GM23338 (cell line): ENCODE results near the gene TBC1D2B. TPM values are rescaled to one million over a fixed set of nuclear protein-coding genes. Genes with fewer than 3 reads are reported as not detected.

ENCODE experiments used
- ATAC-seq: fragments of 200-7000 bp; cut with Tn5 transposase; 3 replicates; pipeline ENCODE4 v1.9.1; 2020
- DNase-seq: peaks from one replicate; pipeline ENCODE4 v3.0.0-alpha.2; 2015; ENCODE audit warnings: low spot score
- H2AFZ ChIP-seq: fragments of 200-600 bp; sonication (generic); 2 replicates; pipeline ENCODE4 v1.8.0; 2016; ENCODE audit warnings: antibody characterized with exemption, mild to moderate bottlenecking, moderate library complexity
- H3F3A ChIP-seq: fragments of 200-600 bp; sonication (generic); replicated peaks from 2 replicates; pipeline ENCODE4 v1.8.0; 2017; ENCODE audit warnings: antibody characterized with exemption, mixed run types, low read depth
- H3K27ac ChIP-seq: fragments of 200-600 bp; sonication (generic); 2 replicates; pipeline ENCODE4 v1.6.1; 2016; ENCODE audit warnings: low read depth
- H3K27me3 ChIP-seq: fragments of 200-600 bp; sonication (generic); 2 replicates; pipeline ENCODE4 v1.8.0; 2016; ENCODE audit warnings: mild to moderate bottlenecking, mixed run types, moderate library complexity; ENCODE audit not compliant: insufficient read depth
- H3K36me3 ChIP-seq: fragments of 200-600 bp; sonication (generic); 2 replicates; pipeline ENCODE4 v1.8.0; 2016; ENCODE audit warnings: mild to moderate bottlenecking; ENCODE audit not compliant: insufficient read depth
- H3K4me1 ChIP-seq: fragments of 200-600 bp; sonication (generic); 2 replicates; pipeline ENCODE4 v1.8.0; 2016; ENCODE audit warnings: mild to moderate bottlenecking, moderate library complexity; ENCODE audit not compliant: insufficient read depth
- H3K4me2 ChIP-seq: fragments of 200-600 bp; sonication (generic); 2 replicates; pipeline ENCODE4 v1.7.1; 2017; ENCODE audit warnings: mixed run types
- H3K4me3 ChIP-seq: fragments of 200-600 bp; sonication (generic); 2 replicates; pipeline ENCODE4 v1.6.1; 2016; ENCODE audit warnings: mixed run types
- H3K79me2 ChIP-seq: fragments of 200-600 bp; sonication (generic); replicated peaks from 2 replicates; pipeline ENCODE4 v1.8.0; 2017; ENCODE audit warnings: mild to moderate bottlenecking; ENCODE audit not compliant: insufficient read depth
- H3K9me2 ChIP-seq: fragments of 200-600 bp; sonication (generic); 2 replicates; pipeline ENCODE4 v1.8.0; 2017; ENCODE audit not compliant: insufficient read depth
- H4K20me1 ChIP-seq: fragments of 200-600 bp; sonication (generic); replicated peaks from 2 replicates; pipeline ENCODE4 v1.8.0; 2017; ENCODE audit warnings: mild to moderate bottlenecking; ENCODE audit not compliant: insufficient read depth
- H3K27ac Mint-ChIP-seq: 2 replicates; pipeline ENCODE4 v1.8.0; 2020; ENCODE audit warnings: inconsistent platforms, mild to moderate bottlenecking, moderate library complexity, mixed read lengths
- H3K27me3 Mint-ChIP-seq: 3 replicates; pipeline ENCODE4 v1.8.0; 2022; ENCODE audit warnings: low read depth, mild to moderate bottlenecking, moderate library complexity, mixed read lengths, inconsistent platforms; ENCODE audit not compliant: insufficient read depth, poor library complexity
- H3K36me3 Mint-ChIP-seq: 3 replicates; pipeline ENCODE4 v1.8.0; 2021; ENCODE audit warnings: low read depth, mild to moderate bottlenecking, inconsistent platforms, moderate library complexity, mixed read lengths
- H3K4me1 Mint-ChIP-seq: 3 replicates; pipeline ENCODE4 v1.8.0; 2020; ENCODE audit warnings: mild to moderate bottlenecking, inconsistent platforms, mixed read lengths
- H3K4me3 Mint-ChIP-seq: 3 replicates; pipeline ENCODE4 v1.8.0; 2021; ENCODE audit warnings: moderate library complexity, mild to moderate bottlenecking, inconsistent platforms, mixed read lengths
- H3K9me3 Mint-ChIP-seq: 3 replicates; pipeline ENCODE4 v1.8.0; 2020; ENCODE audit warnings: moderate library complexity, mild to moderate bottlenecking, inconsistent platforms, mixed read lengths
- CREB1 ChIP-seq: fragments of 250-450 bp; sonication (Bioruptor Pico); IDR thresholded peaks from 2 replicates; pipeline ENCODE4 v1.5.0; 2020; ENCODE audit warnings: low read depth, mild to moderate bottlenecking, moderate library complexity
- CTCF ChIP-seq, 2 experiments: fragments of 200-600 bp in 1 of 2; sonication (generic) in 1 of 2; conservative IDR thresholded peaks; 2 replicates each; pipeline versions ENCODE4 v1.5.1 to v1.6.1; 2016 to 2017; ENCODE audit warnings: antibody characterized with exemption in 2 of 2, low read depth in 2 of 2, mild to moderate bottlenecking in 2 of 2, moderate library complexity in 1 of 2
- ETS1 ChIP-seq: IDR thresholded peaks from 2 replicates; pipeline ENCODE4 v1.6.1; 2016; ENCODE audit warnings: antibody characterized with exemption
- EZH2phosphoT487 ChIP-seq: fragments of 200-600 bp; sonication (generic); IDR thresholded peaks from one replicate; pipeline ENCODE4 v1.8.1; 2018; ENCODE audit warnings: antibody characterized with exemption; ENCODE audit not compliant: unreplicated experiment
- JUNB ChIP-seq: IDR thresholded peaks from one replicate; pipeline ENCODE4 v1.6.1; 2016; ENCODE audit warnings: antibody characterized with exemption; ENCODE audit not compliant: unreplicated experiment
- NANOG ChIP-seq: IDR thresholded peaks from 2 replicates; pipeline ENCODE4 v1.6.1; 2016; ENCODE audit warnings: antibody characterized with exemption, borderline replicate concordance
- REST ChIP-seq: IDR thresholded peaks from one replicate; pipeline ENCODE4 v1.6.1; 2018; ENCODE audit warnings: antibody characterized with exemption; ENCODE audit not compliant: unreplicated experiment
- ZNF331 ChIP-seq: fragments of 250-450 bp; sonication (Bioruptor Pico); IDR thresholded peaks from 2 replicates; pipeline ENCODE4 v1.5.0; 2020; ENCODE audit warnings: low read depth, mild to moderate bottlenecking, moderate library complexity
- ZNF462 ChIP-seq: fragments of 250-450 bp; sonication (Bioruptor Pico); IDR thresholded peaks from 2 replicates; pipeline ENCODE4 v1.5.0; 2020; ENCODE audit warnings: mild to moderate bottlenecking, moderate library complexity
- polyA plus RNA-seq: library from polyadenylated mRNA; unstranded; fragments of >200 nt; fragmentation: Nextera tagmentation; extraction: Ambion mirVana; gene quantifications from 2 replicates; pipeline ENCODE4 v1.2.1, GENCODE V29; 2016
- total RNA-seq: library from RNA; depleted of rRNA; stranded (reverse); fragments of >200 nt; shearing (Covaris generic); gene quantifications from 2 replicates; pipeline ENCODE4 v1.2.3, GENCODE V29; 2014

TBC1D2B gene
- total and polyA plus RNA-seq, 2 experiments from 2014 or later: 3.6 to 17.8 TPM

- TF ChIP-seq CREB1 (CRISPR knock-in tag) (no peak), ZNF462 (CRISPR knock-in tag) (no peak)
Measured at GRCh38 chr15:77964193-77964592, 113.3 kb downstream of the TBC1D2B start (continued).

GRCh38 chr15:77959432-77959879 is 118.1 kb downstream of the TBC1D2B start:
- Histone ChIP-seq H3K79me2 (no peaks in the 10 kb centered on the region), H2AFZ (0 out of 2 replicates have a peak overlapping the region, but pooled peaks have one; percentile 69), H3K36me3 (no peaks in the 10 kb centered on the region; the same call in 1 of the 2 replicates), H3F3A (0 out of 2 replicates have a peak, but pooled peaks cover 5% of the 10 kb centered on the region), H3K4me2 (peak overlapping the region; percentile 58), H3K4me3 (peak overlapping the region; percentile 20; the same call in 1 of the 2 replicates), H3K27ac (no peak overlapping the region), H3K9me2 (no peaks in the 10 kb centered on the region), H4K20me1 (no peaks in the 10 kb centered on the region), H3K27me3 (peaks cover 4% of the 10 kb centered on the region; the same call in 1 of the 2 replicates), H3K4me1 (peaks cover 10% of the 10 kb centered on the region)
- H3K4me3 Mint-ChIP-seq: no peak overlapping the region
- peak; percentile 99 for ATAC-seq
- DNase-seq: peak; percentile 86
- no peaks in the 10 kb centered on the region for H3K36me3 Mint-ChIP-seq
- TF ChIP-seq ETS1 (no peak), ZNF331 (CRISPR knock-in tag) (no peak), JUNB (no peak), NANOG (no peak), CTCF (conservative IDR thresholded peaks at IDR 0.05; ENCODE audit: low read depth in 2 of 2) (peak; percentile 89 to 97), EZH2phosphoT487 (no peak), REST (no peak)
- peaks cover 2% of the 10 kb centered on the region for H3K27me3 Mint-ChIP-seq
- no peak overlapping the region for H3K27ac Mint-ChIP-seq
- peaks cover 9% of the 10 kb centered on the region for H3K9me3 Mint-ChIP-seq
- H3K4me1 Mint-ChIP-seq: peaks cover 15% of the 10 kb centered on the region
